CD4-positive, alpha-beta T cell (primary cell): ENCODE measurements around the gene ANGPTL2. TPM values are rescaled to one million over a fixed set of nuclear protein-coding genes. Genes with fewer than 3 reads are reported as not detected.

Source experiments
- ATAC-seq: fragments of 200-7000 bp; cut with Tn5 transposase; one replicate; pipeline ENCODE4 v1.10.0; 2022; ENCODE audit warnings: mild to moderate bottlenecking; ENCODE audit not compliant: poor library complexity
- CTCF ChIA-PET: fragments of 350-600 bp; sonication (Branson Sonifier 250); formaldehyde crosslinking; loops from one replicate; lab custom pipeline; 2021; ENCODE audit warnings: antibody characterized with exemption, inconsistent platforms; lab: Charles Lee
- POLR2A ChIA-PET: fragments of 350-600 bp; sonication (Branson Sonifier 250); formaldehyde crosslinking; loops from one replicate; lab custom pipeline; 2021; ENCODE audit warnings: antibody characterized with exemption, inconsistent platforms; lab: Charles Lee
- DNase-seq, 14 experiments: peaks; one replicate each; pipeline ENCODE4 v3.0.0-alpha.2; 2013 to 2020; ENCODE audit warnings: mixed read lengths in 2 of 14
- H3K27ac ChIP-seq, 2 donors: one replicate each; pipeline versions ENCODE4 v1.5.1 to v1.7.0; 2013; ENCODE audit warnings: low read length in 2 of 2, low read depth in 1 of 2, mild to moderate bottlenecking in 1 of 2
- H3K27me3 ChIP-seq, 2 experiments: 1 replicate in 1 of 2; 2 replicates in 1 of 2; pipeline versions ENCODE4 v1.6.1 to v1.7.0; 2013; ENCODE audit warnings: low read length in 2 of 2, control low read depth in 1 of 2, mild to moderate bottlenecking in 1 of 2, moderate library complexity in 1 of 2; ENCODE audit not compliant: insufficient read depth in 2 of 2, control insufficient read depth in 1 of 2
- H3K36me3 ChIP-seq: one replicate; pipeline ENCODE4 v1.6.1; 2013; ENCODE audit warnings: low read length, control low read depth; ENCODE audit not compliant: insufficient read depth
- H3K4me1 ChIP-seq: one replicate; pipeline ENCODE4 v1.6.1; 2013; ENCODE audit warnings: low read length, control low read depth; ENCODE audit not compliant: insufficient read depth
- H3K4me3 ChIP-seq: one replicate; pipeline ENCODE4 v1.5.1; 2013; ENCODE audit warnings: mild to moderate bottlenecking, low read length, moderate library complexity
- H3K9me3 ChIP-seq, 2 experiments: 1 replicate in 1 of 2; 2 replicates in 1 of 2; pipeline versions ENCODE4 v1.6.1 to v1.7.0; 2013; ENCODE audit warnings: low read length in 2 of 2, mild to moderate bottlenecking in 2 of 2, control low read depth in 1 of 2, moderate library complexity in 1 of 2; ENCODE audit not compliant: control insufficient read depth in 1 of 2, insufficient read depth in 1 of 2
- H3K27ac Mint-ChIP-seq: one replicate; pipeline ENCODE4 v1.8.0; 2020; ENCODE audit warnings: mixed read lengths
- H3K27me3 Mint-ChIP-seq: one replicate; pipeline ENCODE4 v1.8.0; 2021; ENCODE audit warnings: mixed read lengths
- H3K36me3 Mint-ChIP-seq: one replicate; pipeline ENCODE4 v1.8.0; 2021; ENCODE audit warnings: low read depth, mixed read lengths
- H3K4me1 Mint-ChIP-seq: one replicate; pipeline ENCODE4 v1.8.0; 2021; ENCODE audit warnings: low read depth, mixed read lengths
- H3K4me3 Mint-ChIP-seq: one replicate; pipeline ENCODE4 v1.8.0; 2020; ENCODE audit warnings: mild to moderate bottlenecking, mixed read lengths
- H3K9me3 Mint-ChIP-seq: one replicate; pipeline ENCODE4 v1.8.0; 2020; ENCODE audit warnings: mixed read lengths
- CTCF ChIP-seq: fragments of 200-600 bp; IDR thresholded peaks from one replicate; pipeline ENCODE4 v1.8.0; 2022; ENCODE audit warnings: antibody characterized with exemption, mild to moderate bottlenecking
- intact Hi-C, 2 experiments: fragments of 100-400 bp; cut with DNase I in 1 of 2; cut with micrococcal nuclease in 1 of 2; formaldehyde crosslinking; loops; one replicate each; pipeline versions ENCODE4 v1.15.1 to v1.9.0; 2023 to 2025; cut with DNase I, micrococcal nuclease
- total RNA-seq, 174 experiments: library from RNA in 2 of 174; stranded (reverse) in 2 of 174; gene quantifications; one replicate each; pipeline ENCODE4 v1.2.3 and lab custom pipeline; 2021 to 2026

ANGPTL2 gene
- total RNA-seq, 2 experiments from 2014 or later: not detected

DNA sequence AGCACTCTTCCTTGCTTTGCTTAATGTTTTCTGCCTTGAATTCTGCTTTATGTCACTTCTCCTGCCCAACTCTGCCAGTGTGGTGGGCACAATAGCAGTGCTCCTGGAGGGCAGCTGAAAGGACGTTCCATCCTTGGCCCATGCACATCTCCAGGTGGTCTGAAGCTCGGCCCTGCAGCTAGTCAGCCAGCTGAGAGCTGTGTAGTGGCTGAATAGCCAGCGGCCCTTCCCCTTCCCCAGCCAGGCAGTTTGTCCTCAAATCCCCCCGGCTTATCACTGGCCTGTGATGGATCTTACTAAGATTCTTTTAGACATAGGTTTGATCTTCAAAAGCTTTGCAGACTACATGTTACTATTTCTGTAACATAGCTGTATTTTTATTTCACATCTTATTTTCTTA lies 42.7 kb upstream of the ANGPTL2 start:
- H3K27me3 Mint-ChIP-seq: no peaks in the 10 kb centered on the region
- CTCF ChIA-PET: no interaction called here
- TF ChIP-seq CTCF: no peak
- Histone ChIP-seq H3K36me3 (no peaks in the 10 kb centered on the region), H3K27ac (no peak overlapping the region), H3K4me1 (no peaks in the 10 kb centered on the region), H3K9me3 (no peaks in the 10 kb centered on the region), H3K27me3 (no peaks in the 10 kb centered on the region), H3K4me3 (no peak overlapping the region)
- no peak overlapping the region for H3K4me3 Mint-ChIP-seq
- POLR2A ChIA-PET: no interaction called here
- no peak overlapping the region for H3K27ac Mint-ChIP-seq
- H3K4me1 Mint-ChIP-seq: peaks cover 20% of the 10 kb centered on the region
- no peak for DNase-seq
- ATAC-seq: no peak
- no peaks in the 10 kb centered on the region for H3K36me3 Mint-ChIP-seq
- H3K9me3 Mint-ChIP-seq: no peaks in the 10 kb centered on the region
- intact Hi-C loops: no loop called here

- no peak for TF ChIP-seq CTCF
- no peak overlapping the region for H3K4me3 Mint-ChIP-seq
- H3K27me3 Mint-ChIP-seq: no peaks in the 10 kb centered on the region
- Histone ChIP-seq H3K27ac (no peak overlapping the region), H3K27me3 (no peaks in the 10 kb centered on the region), H3K9me3 (no peaks in the 10 kb centered on the region), H3K36me3 (no peaks in the 10 kb centered on the region), H3K4me3 (no peak overlapping the region), H3K4me1 (no peaks in the 10 kb centered on the region)
- intact Hi-C loops: no loop called here
- ChIA-PET CTCF (no interaction called here), POLR2A (no interaction called here)
- no peak overlapping the region for H3K27ac Mint-ChIP-seq
- DNase-seq (peak in 2 of 14 experiments; percentile 12 to 26), ATAC-seq (peak; percentile 21)
- H3K36me3 Mint-ChIP-seq: no peaks in the 10 kb centered on the region
- peaks cover 20% of the 10 kb centered on the region for H3K4me1 Mint-ChIP-seq
- no peaks in the 10 kb centered on the region for H3K9me3 Mint-ChIP-seq
Measured at GRCh38 chr9:127163409-127163808, 41.0 kb upstream of the ANGPTL2 start.

DNA sequence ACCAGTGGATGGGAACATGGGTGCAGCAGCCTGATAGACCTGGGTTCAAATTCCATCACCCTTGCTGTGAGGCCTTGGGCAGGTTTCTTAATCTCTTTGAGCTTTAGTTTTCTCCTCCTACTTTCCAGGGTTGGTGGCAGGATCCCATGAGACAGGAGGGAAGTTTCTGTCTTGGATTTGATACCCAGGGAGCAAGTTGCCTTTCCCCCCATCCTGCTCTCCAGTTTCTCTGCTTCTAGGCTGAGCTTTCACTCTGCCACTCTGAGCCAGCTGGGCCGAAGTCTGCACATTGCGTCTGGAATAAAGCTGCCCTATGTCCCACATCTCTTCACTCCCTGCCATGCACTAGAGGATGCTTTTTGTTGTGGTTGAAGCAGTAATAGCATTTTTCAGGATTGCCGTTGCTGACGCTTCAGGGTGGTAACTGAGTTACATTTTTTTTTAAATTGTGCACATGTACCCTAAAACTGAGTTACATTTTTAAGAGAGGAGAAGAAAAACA lies 40.5 kb upstream of the ANGPTL2 start:
- no peak for TF ChIP-seq CTCF
- POLR2A ChIA-PET: interaction anchor here (0.6 to 1.2 kb wide), 2 partner anchors 12 to 221 kb away, joined by 3 read pairs; no protein-coding TSS in a partner anchor
- Histone ChIP-seq H3K4me1 (no peaks in the 10 kb centered on the region), H3K27me3 (no peaks in the 10 kb centered on the region), H3K4me3 (no peak overlapping the region), H3K9me3 (no peaks in the 10 kb centered on the region), H3K27ac (no peak overlapping the region), H3K36me3 (no peaks in the 10 kb centered on the region)
- CTCF ChIA-PET: no interaction called here
- no peaks in the 10 kb centered on the region for H3K36me3 Mint-ChIP-seq
- DNase-seq: no peak
- peaks cover 20% of the 10 kb centered on the region for H3K4me1 Mint-ChIP-seq
- no peak overlapping the region for H3K27ac Mint-ChIP-seq
- intact Hi-C loops: no loop called here
- no peak for ATAC-seq
- no peak overlapping the region for H3K4me3 Mint-ChIP-seq
- no peaks in the 10 kb centered on the region for H3K9me3 Mint-ChIP-seq
- no peaks in the 10 kb centered on the region for H3K27me3 Mint-ChIP-seq
